ENCODE data around the gene SAXO1. TPM values are rescaled to one million over a fixed set of nuclear protein-coding genes. Genes with fewer than 3 reads are reported as not detected.

SAXO1 gene
- total and polyA plus RNA-seq, 2 experiments from 2014 or later: 0.02 TPM; not detected in 1

DNA sequence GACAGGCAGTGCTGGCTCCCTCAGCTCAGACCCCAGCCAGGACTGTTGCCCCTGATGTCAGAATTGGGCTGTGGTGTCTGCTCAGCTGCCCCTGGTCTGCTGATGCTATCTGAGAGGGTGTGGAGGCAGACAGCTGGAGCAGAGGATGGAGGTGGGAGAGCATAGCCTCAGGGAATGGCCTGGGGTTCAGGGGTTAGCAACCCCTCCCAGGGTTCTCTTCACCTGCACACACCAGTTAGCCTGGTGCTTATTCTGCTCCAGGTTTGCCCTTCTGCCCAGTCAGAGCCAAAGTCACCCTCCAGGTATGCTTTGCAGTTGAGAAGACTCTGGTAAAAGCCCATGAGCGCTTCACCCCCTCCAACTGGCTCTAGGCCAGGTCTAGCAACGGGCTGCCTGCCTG, 109.8 kb downstream of the SAXO1 start:
- H3K4me1 ChIP-seq (ENCODE audit: insufficient read depth): no peaks in the 10 kb centered on the region
- H3K27me3 ChIP-seq (ENCODE audit: insufficient read depth): no peaks in the 10 kb centered on the region
- Mint-ChIP-seq H3K9me3 (no peaks in the 10 kb centered on the region; the same call in 2 of the 3 replicates), H3K4me3 (no peak overlapping the region), H3K36me3 (ENCODE audit: low read depth) (no peaks in the 10 kb centered on the region), H3K27me3 (ENCODE audit: insufficient read depth, low read depth, poor library complexity) (peaks cover 6% of the 10 kb centered on the region), H3K27ac (no peak overlapping the region), H3K4me1 (0 out of 3 replicates have a peak, but pooled peaks cover 3% of the 10 kb centered on the region)
- no peak overlapping the region for H3K4me2 ChIP-seq
- ATAC-seq (no peak), DNase-seq (ENCODE audit: low spot score) (no peak)
- no peak overlapping the region for H2AFZ ChIP-seq
- no peak overlapping the region for H3K4me3 ChIP-seq
- no peaks in the 10 kb centered on the region for H4K20me1 ChIP-seq (replicated peaks; ENCODE audit: insufficient read depth)
- H3F3A ChIP-seq (replicated peaks; ENCODE audit: low read depth): no peaks in the 10 kb centered on the region
- H3K9me2 ChIP-seq (ENCODE audit: insufficient read depth): no peaks in the 10 kb centered on the region
- no peak for TF ChIP-seq ZNF462 (CRISPR knock-in tag; IDR thresholded peaks at IDR 0.05)
- TF ChIP-seq, protein P1, sequence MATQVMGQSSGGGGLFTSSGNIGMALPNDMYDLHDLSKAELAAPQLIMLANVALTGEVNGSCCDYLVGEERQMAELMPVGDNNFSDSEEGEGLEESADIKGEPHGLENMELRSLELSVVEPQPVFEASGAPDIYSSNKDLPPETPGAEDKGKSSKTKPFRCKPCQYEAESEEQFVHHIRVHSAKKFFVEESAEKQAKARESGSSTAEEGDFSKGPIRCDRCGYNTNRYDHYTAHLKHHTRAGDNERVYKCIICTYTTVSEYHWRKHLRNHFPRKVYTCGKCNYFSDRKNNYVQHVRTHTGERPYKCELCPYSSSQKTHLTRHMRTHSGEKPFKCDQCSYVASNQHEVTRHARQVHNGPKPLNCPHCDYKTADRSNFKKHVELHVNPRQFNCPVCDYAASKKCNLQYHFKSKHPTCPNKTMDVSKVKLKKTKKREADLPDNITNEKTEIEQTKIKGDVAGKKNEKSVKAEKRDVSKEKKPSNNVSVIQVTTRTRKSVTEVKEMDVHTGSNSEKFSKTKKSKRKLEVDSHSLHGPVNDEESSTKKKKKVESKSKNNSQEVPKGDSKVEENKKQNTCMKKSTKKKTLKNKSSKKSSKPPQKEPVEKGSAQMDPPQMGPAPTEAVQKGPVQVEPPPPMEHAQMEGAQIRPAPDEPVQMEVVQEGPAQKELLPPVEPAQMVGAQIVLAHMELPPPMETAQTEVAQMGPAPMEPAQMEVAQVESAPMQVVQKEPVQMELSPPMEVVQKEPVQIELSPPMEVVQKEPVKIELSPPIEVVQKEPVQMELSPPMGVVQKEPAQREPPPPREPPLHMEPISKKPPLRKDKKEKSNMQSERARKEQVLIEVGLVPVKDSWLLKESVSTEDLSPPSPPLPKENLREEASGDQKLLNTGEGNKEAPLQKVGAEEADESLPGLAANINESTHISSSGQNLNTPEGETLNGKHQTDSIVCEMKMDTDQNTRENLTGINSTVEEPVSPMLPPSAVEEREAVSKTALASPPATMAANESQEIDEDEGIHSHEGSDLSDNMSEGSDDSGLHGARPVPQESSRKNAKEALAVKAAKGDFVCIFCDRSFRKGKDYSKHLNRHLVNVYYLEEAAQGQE (IDR thresholded peaks at IDR 0.05; ENCODE audit: unreplicated experiment): no peak
- no peak for TF ChIP-seq POLR2AphosphoS5 (IDR thresholded peaks at IDR 0.05; ENCODE audit: low read depth)
- no peak for TF ChIP-seq STAT1 (IDR thresholded peaks at IDR 0.05; ENCODE audit: unreplicated experiment)
- no peak for TF ChIP-seq EZH2 (IDR thresholded peaks at IDR 0.05; ENCODE audit: low read depth, unreplicated experiment)
- TF ChIP-seq ETS1 (IDR thresholded peaks at IDR 0.05): no peak
- no peak for TF ChIP-seq ZNF331 (CRISPR knock-in tag; IDR thresholded peaks at IDR 0.05; ENCODE audit: low read depth)
- TF ChIP-seq CREB1 (CRISPR knock-in tag; IDR thresholded peaks at IDR 0.05; ENCODE audit: low read depth): no peak
- no peak for TF ChIP-seq EZH2phosphoT487 (IDR thresholded peaks at IDR 0.05; ENCODE audit: unreplicated experiment)
- H3K79me2 ChIP-seq (replicated peaks; ENCODE audit: insufficient read depth): no peaks in the 10 kb centered on the region
- no peak overlapping the region for H3K27ac ChIP-seq (ENCODE audit: low read depth)
- H3K36me3 ChIP-seq (ENCODE audit: insufficient read depth): no peaks in the 10 kb centered on the region

Data from GM23338 (cell line).